ENCODE results near the gene STK4.

- TF ChIP-seq POLR2A (IDR thresholded peaks at IDR 0.05; ENCODE audit: low read depth, low read length) (no peak), RAD21 (IDR thresholded peaks at IDR 0.05; ENCODE audit: low read length) (no peak), RFX5 (IDR thresholded peaks at IDR 0.05; ENCODE audit: low read depth, low read length) (no peak), CEBPB (IDR thresholded peaks at IDR 0.05; ENCODE audit: low read depth, low read length) (no peak), CHD1 (IDR thresholded peaks at IDR 0.05; ENCODE audit: low read depth, low read length) (no peak), MXI1 (IDR thresholded peaks at IDR 0.05; ENCODE audit: borderline replicate concordance, low read depth, low read length) (no peak), MAZ (IDR thresholded peaks at IDR 0.05; ENCODE audit: borderline replicate concordance, low read depth, low read length) (no peak), RCOR1 (IDR thresholded peaks at IDR 0.05; ENCODE audit: insufficient replicate concordance, low read length) (no peak)
- TF ChIP-seq, protein P1, sequence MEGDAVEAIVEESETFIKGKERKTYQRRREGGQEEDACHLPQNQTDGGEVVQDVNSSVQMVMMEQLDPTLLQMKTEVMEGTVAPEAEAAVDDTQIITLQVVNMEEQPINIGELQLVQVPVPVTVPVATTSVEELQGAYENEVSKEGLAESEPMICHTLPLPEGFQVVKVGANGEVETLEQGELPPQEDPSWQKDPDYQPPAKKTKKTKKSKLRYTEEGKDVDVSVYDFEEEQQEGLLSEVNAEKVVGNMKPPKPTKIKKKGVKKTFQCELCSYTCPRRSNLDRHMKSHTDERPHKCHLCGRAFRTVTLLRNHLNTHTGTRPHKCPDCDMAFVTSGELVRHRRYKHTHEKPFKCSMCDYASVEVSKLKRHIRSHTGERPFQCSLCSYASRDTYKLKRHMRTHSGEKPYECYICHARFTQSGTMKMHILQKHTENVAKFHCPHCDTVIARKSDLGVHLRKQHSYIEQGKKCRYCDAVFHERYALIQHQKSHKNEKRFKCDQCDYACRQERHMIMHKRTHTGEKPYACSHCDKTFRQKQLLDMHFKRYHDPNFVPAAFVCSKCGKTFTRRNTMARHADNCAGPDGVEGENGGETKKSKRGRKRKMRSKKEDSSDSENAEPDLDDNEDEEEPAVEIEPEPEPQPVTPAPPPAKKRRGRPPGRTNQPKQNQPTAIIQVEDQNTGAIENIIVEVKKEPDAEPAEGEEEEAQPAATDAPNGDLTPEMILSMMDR (conservative IDR thresholded peaks at IDR 0.05; ENCODE audit: low read depth, low read length): no peak
- TF ChIP-seq, protein P2, sequence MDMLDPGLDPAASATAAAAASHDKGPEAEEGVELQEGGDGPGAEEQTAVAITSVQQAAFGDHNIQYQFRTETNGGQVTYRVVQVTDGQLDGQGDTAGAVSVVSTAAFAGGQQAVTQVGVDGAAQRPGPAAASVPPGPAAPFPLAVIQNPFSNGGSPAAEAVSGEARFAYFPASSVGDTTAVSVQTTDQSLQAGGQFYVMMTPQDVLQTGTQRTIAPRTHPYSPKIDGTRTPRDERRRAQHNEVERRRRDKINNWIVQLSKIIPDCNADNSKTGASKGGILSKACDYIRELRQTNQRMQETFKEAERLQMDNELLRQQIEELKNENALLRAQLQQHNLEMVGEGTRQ (IDR thresholded peaks at IDR 0.05; ENCODE audit: low read depth, low read length): no peak
These were observed 6.7 kb downstream of the STK4 start for GRCh38 chr20:44973053-44973452.
